NCI-H2081 (cell line): Measurements from ENCODE around the gene LSM3.

Source experiments
- DNase-seq, 2 experiments: peaks; one replicate each; lab custom pipeline; 2025; lab: John Stamatoyannopoulos, UW

Gene LSM3

GRCh38 chr3:14157951-14158350 is 20.7 kb upstream of the LSM3 start:
- no peak for DNase-seq

- no peak for DNase-seq
Measured at GRCh38 chr3:14158370-14158769, 20.2 kb upstream of the LSM3 start.

- no peak for DNase-seq
Measured at GRCh38 chr3:14159426-14159825, 19.2 kb upstream of the LSM3 start.

GRCh38 chr3:14161282-14161681 is 17.3 kb upstream of the LSM3 start:
- DNase-seq, result no peak

GRCh38 chr3:14162178-14162577 is 16.4 kb upstream of the LSM3 start:
- DNase-seq, result no peak

GRCh38 chr3:14166877-14167603 is 11.6 kb upstream of the LSM3 start:
- DNase-seq, result no peak

- no peak for DNase-seq
Measured at GRCh38 chr3:14169435-14169834, 9.2 kb upstream of the LSM3 start.

- no peak for DNase-seq
Measured at GRCh38 chr3:14169871-14170270, 8.7 kb upstream of the LSM3 start.

- DNase-seq, result no peak
Measured at GRCh38 chr3:14170531-14171159, 8.0 kb upstream of the LSM3 start.

- no peak for DNase-seq
Measured at GRCh38 chr3:14172496-14172895, 6.1 kb upstream of the LSM3 start.

- no peak for DNase-seq
Measured at GRCh38 chr3:14174483-14174882, 4.1 kb upstream of the LSM3 start.

GRCh38 chr3:14175383-14176037 is 3.1 kb upstream of the LSM3 start:
- no peak for DNase-seq

- DNase-seq, result no peak
Measured at GRCh38 chr3:14177580-14178246, 904 bp upstream of the LSM3 start.

- DNase-seq, result no peak
Measured at GRCh38 chr3:14179114-14179465, 473 bp downstream of the LSM3 start.

GRCh38 chr3:14179795-14180194 is 1.2 kb downstream of the LSM3 start:
- no peak for DNase-seq

GRCh38 chr3:14181253-14181652 is 2.6 kb downstream of the LSM3 start:
- DNase-seq, result no peak

- DNase-seq, result no peak
Measured at GRCh38 chr3:14183015-14183577, 4.5 kb downstream of the LSM3 start.

- no peak for DNase-seq
Measured at GRCh38 chr3:14186854-14187458, 8.3 kb downstream of the LSM3 start.

GRCh38 chr3:14188041-14188754 is 9.6 kb downstream of the LSM3 start:
- DNase-seq, result no peak

GRCh38 chr3:14194865-14195264 is 16.2 kb downstream of the LSM3 start:
- DNase-seq, result no peak

GRCh38 chr3:14199641-14200040 is 21.0 kb downstream of the LSM3 start:
- DNase-seq, result no peak
